Measurements from ENCODE around the gene KCNH3.

DNA sequence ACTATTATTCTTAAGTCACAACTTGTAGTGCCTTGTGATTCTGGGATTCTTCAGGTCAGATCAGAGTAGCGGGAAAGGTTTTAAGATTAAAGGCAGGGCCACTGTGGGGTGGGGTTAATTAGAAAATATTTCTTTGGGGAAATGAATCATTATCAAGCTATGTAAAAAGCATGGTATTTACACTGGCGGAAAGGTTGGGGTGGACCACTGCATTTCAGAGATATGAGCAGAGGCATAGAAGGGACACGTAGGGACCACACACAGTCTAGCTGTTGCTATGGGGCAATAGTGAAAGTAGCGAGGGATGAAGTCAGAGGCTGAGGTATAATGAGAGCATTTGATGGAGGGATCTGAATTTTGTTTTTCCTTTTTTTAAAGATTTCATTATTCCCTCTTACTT, 31.7 kb upstream of the KCNH3 start:
- TF ChIP-seq EZH2phosphoT487 (IDR thresholded peaks at IDR 0.05; ENCODE audit: borderline replicate concordance) = no peak
- TF ChIP-seq, protein P1, sequence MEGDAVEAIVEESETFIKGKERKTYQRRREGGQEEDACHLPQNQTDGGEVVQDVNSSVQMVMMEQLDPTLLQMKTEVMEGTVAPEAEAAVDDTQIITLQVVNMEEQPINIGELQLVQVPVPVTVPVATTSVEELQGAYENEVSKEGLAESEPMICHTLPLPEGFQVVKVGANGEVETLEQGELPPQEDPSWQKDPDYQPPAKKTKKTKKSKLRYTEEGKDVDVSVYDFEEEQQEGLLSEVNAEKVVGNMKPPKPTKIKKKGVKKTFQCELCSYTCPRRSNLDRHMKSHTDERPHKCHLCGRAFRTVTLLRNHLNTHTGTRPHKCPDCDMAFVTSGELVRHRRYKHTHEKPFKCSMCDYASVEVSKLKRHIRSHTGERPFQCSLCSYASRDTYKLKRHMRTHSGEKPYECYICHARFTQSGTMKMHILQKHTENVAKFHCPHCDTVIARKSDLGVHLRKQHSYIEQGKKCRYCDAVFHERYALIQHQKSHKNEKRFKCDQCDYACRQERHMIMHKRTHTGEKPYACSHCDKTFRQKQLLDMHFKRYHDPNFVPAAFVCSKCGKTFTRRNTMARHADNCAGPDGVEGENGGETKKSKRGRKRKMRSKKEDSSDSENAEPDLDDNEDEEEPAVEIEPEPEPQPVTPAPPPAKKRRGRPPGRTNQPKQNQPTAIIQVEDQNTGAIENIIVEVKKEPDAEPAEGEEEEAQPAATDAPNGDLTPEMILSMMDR (conservative IDR thresholded peaks at IDR 0.05; ENCODE audit: low read length) = no peak
